Thyroid gland (tissue), 4 donors: ENCODE results near the gene ZNF511.
A peak's percentile ranks its signal among the peaks of the same experiment; 100 is the strongest.

ENCODE experiments used
- CTCF ChIP-seq, 6 experiments: fragments of 200-600 bp in 3 of 6; fragments of 450-650 bp in 3 of 6; sonication (generic) in 3 of 6; IDR thresholded peaks; one replicate each; pipeline ENCODE4 v1.5.1; 2016 to 2019; ENCODE audit warnings: antibody characterized with exemption in 6 of 6, mild to moderate bottlenecking in 2 of 6, inconsistent platforms in 1 of 6, moderate library complexity in 1 of 6
- POLR2A ChIP-seq, 2 donors: fragments of 450-650 bp; IDR thresholded peaks; one replicate each; pipeline ENCODE4 v1.6.1; 2017; ENCODE audit warnings: antibody characterized with exemption in 2 of 2, mild to moderate bottlenecking in 2 of 2, moderate library complexity in 1 of 2

DNA sequence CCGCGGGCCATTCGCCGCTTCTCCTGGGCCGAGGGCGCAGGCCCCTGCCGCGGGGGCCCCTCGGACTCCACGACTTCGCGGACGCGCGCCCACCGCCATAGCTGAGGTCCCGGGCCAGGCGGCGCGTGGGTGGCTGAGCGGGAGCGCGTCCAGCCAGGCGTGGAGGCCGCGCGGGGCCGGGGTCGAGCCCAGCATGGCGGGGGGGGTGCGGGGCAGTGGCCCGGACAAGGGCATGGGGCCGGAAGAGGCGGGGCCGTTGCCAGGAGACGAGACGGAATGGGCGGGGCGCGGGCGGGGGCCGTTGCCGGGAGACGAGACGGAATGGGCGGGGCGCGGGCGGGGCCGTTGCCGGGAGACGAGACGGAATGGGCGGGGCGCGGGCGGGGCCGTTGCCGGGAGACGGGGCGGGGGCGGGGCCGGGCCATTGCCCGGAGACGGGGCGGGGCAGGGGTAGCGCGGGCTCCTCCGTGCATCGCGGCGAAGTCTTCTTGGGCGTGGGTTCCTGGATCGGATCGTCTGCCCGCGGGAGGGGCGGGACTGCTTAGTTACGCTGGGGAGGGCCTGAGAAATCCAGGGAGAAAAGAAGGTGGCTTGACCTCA lies 46.9 kb upstream of the ZNF511 start:
- peak in 1 of 2 donors; percentile 62 for TF ChIP-seq POLR2A (IDR thresholded peaks at IDR 0.05)
- no peak for TF ChIP-seq CTCF (IDR thresholded peaks at IDR 0.05)
